Measurements from ENCODE around the gene MICAL3. TPM values are rescaled to one million over a fixed set of nuclear protein-coding genes. Genes with fewer than 3 reads are reported as not detected.

The MICAL3 gene
- total RNA-seq (2022; extraction: Qiagen RNA extraction; ENCODE audit: low read depth) = 21.8 to 43.3 TPM (median 36.6 TPM) in 5 replicates

GRCh38 chr22:18024276-18024939 is at the start of gene MICAL3:
MICAL3 (minus strand) TSS chr22:18024561; CDS start chr22:17906812, 117,749 bp downstream.

GRCh38 chr22:17774206-17774925 is 250.0 kb downstream of the MICAL3 start, which contains the start of gene BID:
BID (minus strand) TSS chr22:17774469; CDS start chr22:17750116, 24,353 bp downstream.

Other genes starting within 250 kb of the MICAL3 start
- 6.8 to 13.4 TPM (median 10.8 TPM) in 5 replicates for gene PEX26, start 53.4 kb upstream of the MICAL3 start, total RNA-seq (2022; extraction: Qiagen RNA extraction; ENCODE audit: low read depth)
- gene TUBA8, start 86.2 kb upstream of the MICAL3 start, total RNA-seq (2022; extraction: Qiagen RNA extraction; ENCODE audit: low read depth) = 0.31 to 0.87 TPM (median 0.50 TPM) in 5 replicates
- gene USP18, start 125.6 kb upstream of the MICAL3 start, total RNA-seq (2022; extraction: Qiagen RNA extraction; ENCODE audit: low read depth) = 5.1 to 5.9 TPM (median 5.4 TPM) in 5 replicates